K562 (cell line): Measurements from ENCODE around the gene API5. TPM values are rescaled to one million over a fixed set of nuclear protein-coding genes. Genes with fewer than 3 reads are reported as not detected.

Source experiments
- ATAC-seq: fragments of 200-7000 bp; cut with Tn5 transposase; 3 replicates; pipeline ENCODE4 v1.9.1; 2020; ENCODE audit warnings: moderate library complexity
- BruUV-seq: library from RNA; stranded (reverse); fragments of 400-500 nt; replicated peaks from 2 replicates; lab custom pipeline; 2021; lab: Mats Ljungman, UMichigan
- CTCF ChIA-PET: fragments of 300-600 bp; formaldehyde crosslinking; extraction: SDS; loops from one replicate; lab custom pipeline; 2021; ENCODE audit warnings: low intra/inter-chr PET ratio; lab: Yijun Ruan, JAX
- POLR2A ChIA-PET: fragments of 300-600, 350-650 bp; sonication (Branson Sonifier 250); formaldehyde crosslinking; extraction: SDS; loops from one replicate; lab custom pipeline; 2021; ENCODE audit warnings: antibody characterized with exemption, inconsistent platforms; lab: Yijun Ruan, JAX
- DNase-seq, 4 experiments: peaks; one replicate each; pipeline versions ENCODE4 v3.0.0 to v3.0.0-alpha.2; 2011 to 2018; ENCODE audit warnings: low spot score in 3 of 4, mixed read lengths in 3 of 4; ENCODE audit errors: extremely low read depth in 1 of 4
- FAIRE-seq: peaks from 2 replicates; lab custom pipeline; 2011; peaks lifted over from hg19 to GRCh38; lab: Jason Lieb, UNC
- H2AFZ ChIP-seq: 2 replicates; pipeline ENCODE4 v1.6.0; 2011; ENCODE audit warnings: low read depth, low read length, control low read depth, inconsistent platforms
- H3K27ac ChIP-seq: fragments of 200-600 bp; 3 replicates; pipeline ENCODE4 v1.8.0; 2011; ENCODE audit warnings: low read depth, mild to moderate bottlenecking, control low read depth, inconsistent platforms, low read length, moderate library complexity, mixed read lengths; ENCODE audit errors: extremely low read depth
- H3K27me3 ChIP-seq, 2 experiments: fragments of 300-600 bp in 1 of 2; 2 replicates in 1 of 2; 3 replicates in 1 of 2; pipeline versions ENCODE4 v1.6.0 to v1.8.0; 2011; ENCODE audit warnings: inconsistent platforms in 2 of 2, low read length in 2 of 2, mild to moderate bottlenecking in 1 of 2, mixed read lengths in 1 of 2, moderate library complexity in 1 of 2; ENCODE audit not compliant: control insufficient read depth in 2 of 2, insufficient read depth in 2 of 2
- H3K36me3 ChIP-seq: fragments of 300-600 bp; 3 replicates; pipeline ENCODE4 v1.8.0; 2011; ENCODE audit warnings: mild to moderate bottlenecking, low read length, inconsistent platforms; ENCODE audit not compliant: control insufficient read depth, insufficient read depth
- H3K4me1 ChIP-seq, 2 experiments: fragments of 200-600 bp in 1 of 2; replicated peaks in 1 of 2; 2 replicates in 1 of 2; 3 replicates in 1 of 2; pipeline versions ENCODE4 v1.5.1 to v1.8.0; 2011; ENCODE audit warnings: inconsistent platforms in 2 of 2, low read length in 2 of 2, mild to moderate bottlenecking in 1 of 2, mixed read lengths in 1 of 2, moderate library complexity in 1 of 2; ENCODE audit not compliant: control insufficient read depth in 2 of 2, insufficient read depth in 2 of 2
- H3K4me2 ChIP-seq: 2 replicates; pipeline ENCODE4 v1.6.1; 2011; ENCODE audit warnings: low read length, control low read depth, inconsistent platforms, mixed read lengths; ENCODE audit not compliant: insufficient read depth
- H3K4me3 ChIP-seq: fragments of 200-600 bp; sonication (generic), shearing (Covaris generic); 2 replicates; pipeline ENCODE4 v1.5.1; 2016; ENCODE audit warnings: control low read depth, inconsistent platforms
- H3K79me2 ChIP-seq: fragments of 200-600 bp; 3 replicates; pipeline ENCODE4 v1.8.0; 2011; ENCODE audit warnings: low read length, inconsistent platforms; ENCODE audit not compliant: control insufficient read depth, insufficient read depth
- H3K9ac ChIP-seq, 2 experiments: 2 replicates each; pipeline versions ENCODE4 v1.6.0 to v1.6.1; 2011; ENCODE audit warnings: low read depth in 2 of 2, low read length in 2 of 2, control low read depth in 1 of 2, inconsistent platforms in 1 of 2, mild to moderate bottlenecking in 1 of 2, mixed read lengths in 1 of 2; ENCODE audit not compliant: insufficient read depth in 1 of 2
- H3K9me1 ChIP-seq: one replicate; pipeline ENCODE4 v1.6.0; 2011; ENCODE audit warnings: inconsistent platforms, mild to moderate bottlenecking, low read length, moderate library complexity; ENCODE audit not compliant: control insufficient read depth, insufficient read depth
- H3K9me3 ChIP-seq: replicated peaks from 2 replicates; pipeline ENCODE4 v1.5.1; 2011; ENCODE audit warnings: low read depth, low read length, inconsistent platforms; ENCODE audit not compliant: control insufficient read depth, insufficient read depth
- H4K20me1 ChIP-seq: replicated peaks from 2 replicates; pipeline ENCODE4 v1.6.1; 2011; ENCODE audit warnings: low read length, inconsistent platforms, mixed read lengths; ENCODE audit not compliant: control insufficient read depth, insufficient read depth
- ADNP ChIP-seq: fragments of 200-800 bp; sonication (Bioruptor generic); IDR thresholded peaks from 2 replicates; pipeline ENCODE4 v1.6.1; 2016; ENCODE audit warnings: missing genetic modification characterization, missing compliant biosample characterization
- ARID1B ChIP-seq: fragments of 450-650 bp; IDR thresholded peaks from 2 replicates; pipeline ENCODE4 v1.6.1; 2016; ENCODE audit warnings: antibody characterized with exemption, mild to moderate bottlenecking, inconsistent platforms
- BHLHE40 ChIP-seq: IDR thresholded peaks from 2 replicates; pipeline ENCODE4 v1.6.1; 2011; ENCODE audit warnings: low read length, improper control_type of control experiment
- CBFA2T3 ChIP-seq: fragments of 450-650 bp; IDR thresholded peaks from 2 replicates; pipeline ENCODE4 v1.6.1; 2017
- JUND ChIP-seq, 2 experiments: IDR thresholded peaks; 2 replicates in 1 of 2; 3 replicates in 1 of 2; pipeline ENCODE4 v1.6.1; 2011; ENCODE audit warnings: borderline replicate concordance in 2 of 2, low read depth in 2 of 2, low read length in 2 of 2, improper control_type of control experiment in 1 of 2, missing biosample characterization in 1 of 2, missing genetic modification characterization in 1 of 2, missing genetic modification reagents in 1 of 2
- KLF10 ChIP-seq: fragments of 250-450 bp; sonication (Bioruptor Pico); IDR thresholded peaks from 2 replicates; pipeline ENCODE4 v1.6.1; 2021; ENCODE audit warnings: matching md5 sums
- NFE2L1 ChIP-seq: fragments of 450-650 bp; IDR thresholded peaks from 2 replicates; pipeline ENCODE4 v1.6.1; 2016; ENCODE audit warnings: missing genetic modification characterization, low read depth, mild to moderate bottlenecking, missing compliant biosample characterization, moderate library complexity, borderline replicate concordance
- NFXL1 ChIP-seq: fragments of 450-650 bp; formaldehyde crosslinking; IDR thresholded peaks from 2 replicates; pipeline ENCODE4 v1.4.0; 2021; ENCODE audit warnings: mild to moderate bottlenecking
- NUFIP1 ChIP-seq: fragments of 450-650 bp; IDR thresholded peaks from 2 replicates; pipeline ENCODE4 v1.6.1; 2018; ENCODE audit not compliant: partially characterized antibody
- PBX2 ChIP-seq, 2 experiments: IDR thresholded peaks in 1 of 2; conservative IDR thresholded peaks in 1 of 2; 2 replicates each; pipeline ENCODE4 v1.6.1; 2016; ENCODE audit warnings: low read depth in 2 of 2, mild to moderate bottlenecking in 1 of 2, missing compliant biosample characterization in 1 of 2, missing genetic modification characterization in 1 of 2, moderate library complexity in 1 of 2
- SRSF1 ChIP-seq: fragments of 200-400 bp; formaldehyde crosslinking; IDR thresholded peaks from 2 replicates; pipeline ENCODE4 v1.6.1; 2017; ENCODE audit warnings: mild to moderate bottlenecking, low read depth, low read length, moderate library complexity
- TEAD4 ChIP-seq, 2 experiments: sonication (generic) in 1 of 2; formaldehyde crosslinking in 1 of 2; IDR thresholded peaks; 2 replicates each; pipeline versions ENCODE4 v1.6.1 to v1.8.0; 2012 to 2022; ENCODE audit warnings: borderline replicate concordance in 1 of 2, inconsistent platforms in 1 of 2, low read length in 1 of 2, mild to moderate bottlenecking in 1 of 2, missing genetic modification reagents in 1 of 2
- U2AF1 ChIP-seq: fragments of 200-400 bp; formaldehyde crosslinking; optimal IDR thresholded peaks from 2 replicates; pipeline ENCODE3; 2017; ENCODE audit warnings: mild to moderate bottlenecking, low read depth, low read length, moderate library complexity
- ZNF324 ChIP-seq: fragments of 250-450 bp; sonication (Bioruptor Pico); IDR thresholded peaks from 2 replicates; pipeline ENCODE4 v1.4.0; 2020; ENCODE audit warnings: mild to moderate bottlenecking
- ZNF395 ChIP-seq: fragments of 200-800 bp; sonication (Bioruptor generic); IDR thresholded peaks from 2 replicates; pipeline ENCODE4 v1.6.1; 2017; ENCODE audit warnings: missing genetic modification characterization, missing compliant biosample characterization
- ZNF584 ChIP-seq: fragments of 200-800 bp; sonication (Bioruptor generic); IDR thresholded peaks from 2 replicates; pipeline ENCODE4 v1.6.1; 2016; ENCODE audit warnings: low read depth, mild to moderate bottlenecking, missing genetic modification characterization, missing compliant biosample characterization
- ZNF764 ChIP-seq: fragments of 250-450 bp; sonication (Bioruptor Pico); IDR thresholded peaks from 2 replicates; pipeline ENCODE4 v1.4.0; 2020; ENCODE audit warnings: low read depth, mild to moderate bottlenecking, moderate library complexity
- in situ Hi-C: fragments of 300-500 bp; cut with MboI; formaldehyde crosslinking; loops from 4 replicates; pipeline ENCODE4 v1.15.0; 2018; ENCODE audit warnings: inconsistent platforms, mixed read lengths
- intact Hi-C: fragments of 100-400 bp; cut with micrococcal nuclease; formaldehyde crosslinking; loops from 2 replicates; pipeline ENCODE4 v1.14.2; 2022
- polyA plus RNA-seq, 8 experiments: library from polyadenylated mRNA; depleted of rRNA in 4 of 8; stranded (reverse) in 5 of 8; unstranded in 3 of 8; fragments of >200 nt; fragmentation: Nextera tagmentation in 2 of 8; fragmentation: Illumina TruSeq in 1 of 8; extraction: Ambion mirVana in 2 of 8; extraction: Trizol in 1 of 8; gene quantifications; 2 replicates each; pipeline versions ENCODE4 v1.2.1 to v1.2.3, GENCODE V29; 2011 to 2014; ENCODE audit warnings: inconsistent platforms in 1 of 8, missing spikeins in 1 of 8
- total RNA-seq, 7 experiments: library from RNA; depleted of rRNA in 6 of 7; stranded (reverse); fragments of >200 nt in 6 of 7; fragmentation: Illumina TruSeq in 2 of 7; extraction: Trizol in 2 of 7; gene quantifications; 2 replicates each; pipeline versions ENCODE4 v1.2.1 to v1.2.3, GENCODE V29; 2011 to 2021; ENCODE audit warnings: low replicate concordance in 1 of 7

API5 gene
- total and polyA plus RNA-seq, 9 of the 15 experiments (the other 6 are each of a cell fraction or from before 2014, with no cell fraction given): 59.8 to 146 (median 123) TPM

GRCh38 chr11:43377389-43377788, 65.6 kb downstream of the API5 start:
- CTCF ChIA-PET: no interaction called here
- H3K79me2 ChIP-seq: peaks cover 62% of the 10 kb centered on the region
- TF ChIP-seq NFXL1 (CRISPR knock-in tag): no peak
- no peak for TF ChIP-seq BHLHE40
- TF ChIP-seq ZNF584 (CRISPR knock-in tag): no peak
- TF ChIP-seq NFE2L1: no peak
- no peak for TF ChIP-seq PBX2 (CRISPR knock-in tag; IDR thresholded peaks at IDR 0.05; ENCODE audit: low read depth)
- peak; percentile 79 for TF ChIP-seq PBX2 (tag; conservative IDR thresholded peaks at IDR 0.05; ENCODE audit: low read depth)
- no peak for TF ChIP-seq ZNF395 (CRISPR knock-in tag)
- TF ChIP-seq ARID1B: 0 out of 2 replicates have a peak, but pooled peaks have one; percentile 20
- peak; percentile 39; the same call in 1 of the 2 replicates for TF ChIP-seq TEAD4 (IDR thresholded peaks at IDR 0.05; ENCODE audit: low read length)
- TF ChIP-seq TEAD4 (CRISPR knock-in tag; IDR thresholded peaks at IDR 0.05; ENCODE audit: borderline replicate concordance): no peak
- no peak for TF ChIP-seq KLF10 (CRISPR knock-in tag)
- no peak for TF ChIP-seq JUND (IDR thresholded peaks at IDR 0.05; ENCODE audit: borderline replicate concordance, low read depth, low read length)
- TF ChIP-seq JUND (tag; IDR thresholded peaks at IDR 0.05; ENCODE audit: borderline replicate concordance, low read depth, low read length): no peak
- TF ChIP-seq U2AF1: no peak
- peak; percentile 32; the same call in 1 of the 2 replicates for TF ChIP-seq ADNP
- no peak for TF ChIP-seq NUFIP1
- TF ChIP-seq SRSF1: no peak
- no peak for TF ChIP-seq ZNF764 (CRISPR knock-in tag)
- no peak for TF ChIP-seq ZNF324 (CRISPR knock-in tag)
- peak; percentile 36; the same call in 1 of the 2 replicates for TF ChIP-seq CBFA2T3

More at GRCh38 chr11:43377389-43377788, 65.6 kb downstream of the API5 start:
- H3K9ac ChIP-seq: no peak overlapping the region
- FAIRE-seq (peak; percentile 61), ATAC-seq (peak; percentile 26; the same call in 1 of the 3 replicates), DNase-seq (no peak)
- H2AFZ ChIP-seq: no peak overlapping the region
- no TSS peak for BruUV-seq
- no peaks in the 10 kb centered on the region for H3K9me3 ChIP-seq
- intact Hi-C loops (no loop called here), in situ Hi-C loops (no loop called here)
- no peak overlapping the region for H3K27ac ChIP-seq
- H3K27me3 ChIP-seq: no peaks in the 10 kb centered on the region
- H3K4me2 ChIP-seq: no peak overlapping the region
- H3K9me1 ChIP-seq: no peaks in the 10 kb centered on the region
- H3K4me1 ChIP-seq: peaks cover 5 to 14% of the 10 kb centered on the region in 2 experiments; a peak in 3 of 5 replicates
- no peak overlapping the region for H3K4me3 ChIP-seq
- peaks cover 41% of the 10 kb centered on the region; the same call in 2 of the 3 replicates for H3K36me3 ChIP-seq
- POLR2A ChIA-PET: interaction anchor here (1.0 to 1.6 kb wide), 2 partner anchors 11 to 35 kb away, joined by 3 to 8 read pairs; no protein-coding TSS in a partner anchor
- H4K20me1 ChIP-seq: 0 out of 2 replicates have a peak, but pooled peaks cover 5% of the 10 kb centered on the region
